ENCODE measurements around the gene ROPN1. TPM values are rescaled to one million over a fixed set of nuclear protein-coding genes. Genes with fewer than 3 reads are reported as not detected.
"Not testable (repeated sequence)": the region's sequence is repeated elsewhere in the genome, so short reads cannot be mapped to it uniquely, and the experiment has no call there.

The ROPN1 gene
- total RNA-seq: not detected
- long read RNA-seq: 0 reads

- H3K4me1 ChIP-seq; H3K36me3 ChIP-seq; H3K27ac ChIP-seq; H3K27me3 ChIP-seq; H3K9me3 ChIP-seq; DNase-seq; intact Hi-C loops (cut with DNase I): not testable (repeated sequence)
- no CpG with 5 or more reads among the region's 49 CpGs for WGBS (ENCODE audit: insufficient coverage, low coverage, low lambda C conversion rate, missing lambda C conversion rate)
- peak within 1 kb of the TSS in 1 of 3 donors; percentile 18 for H3K4me3 ChIP-seq
- ATAC-seq: peak; percentile 96 to 98 (median 98)
Measured at GRCh38 chr3:123991730-123992588, at the start of gene ROPN1. TSS of gene ROPN1 (minus strand) at chr3:123992124. CDS start at chr3:123980481, 11,643 bp downstream.

- H3K4me3 ChIP-seq: no peak overlapping the region
Measured at GRCh38 chr3:124041553-124041952, 49.6 kb upstream of the ROPN1 start.

GRCh38 chr3:124037326-124037725, 45.4 kb upstream of the ROPN1 start:
- DNase-seq (no peak), ATAC-seq (no peak)
- peaks cover 0 to 7% (median 0%) of the 10 kb centered on the region in 4 donors for H3K4me1 ChIP-seq
- TF ChIP-seq POLR2A (IDR thresholded peaks at IDR 0.05) (no peak), CTCF (IDR thresholded peaks at IDR 0.05) (no peak)
- H3K4me3 ChIP-seq: no peak overlapping the region
- intact Hi-C loops (cut with DNase I): no loop called here
- H3K27me3 ChIP-seq: no peaks in the 10 kb centered on the region
- H3K36me3 ChIP-seq: no peaks in the 10 kb centered on the region
- no peaks in the 10 kb centered on the region for H3K9me3 ChIP-seq
- H3K27ac ChIP-seq: no peak overlapping the region

More at GRCh38 chr3:124041553-124041952, 49.6 kb upstream of the ROPN1 start:
- ATAC-seq: no peak
- TF ChIP-seq CTCF (IDR thresholded peaks at IDR 0.05) (no peak), POLR2A (IDR thresholded peaks at IDR 0.05) (no peak)
- Histone ChIP-seq H3K36me3 (no peaks in the 10 kb centered on the region), H3K27me3 (no peaks in the 10 kb centered on the region), H3K9me3 (no peaks in the 10 kb centered on the region), H3K4me1 (no peaks in the 10 kb centered on the region), H3K27ac (no peak overlapping the region)
- intact Hi-C loops (cut with DNase I): no loop called here
- DNase-seq: no peak
- 76% methylated on average over 5 of the region's 5 CpGs for WGBS (ENCODE audit: insufficient coverage, low coverage, low lambda C conversion rate, missing lambda C conversion rate)

- H3K4me1 ChIP-seq; H3K4me3 ChIP-seq; H3K27ac ChIP-seq; H3K27me3 ChIP-seq; intact Hi-C loops (cut with DNase I); H3K36me3 ChIP-seq; ATAC-seq; H3K9me3 ChIP-seq; DNase-seq: not testable (repeated sequence)
- WGBS (ENCODE audit: insufficient coverage, low coverage, low lambda C conversion rate, missing lambda C conversion rate): 93% methylated on average over 3 of the region's 3 CpGs
Measured at GRCh38 chr3:124036214-124036613, 44.3 kb upstream of the ROPN1 start.

- no peaks in the 10 kb centered on the region for H3K36me3 ChIP-seq
- WGBS (ENCODE audit: insufficient coverage, low coverage, low lambda C conversion rate, missing lambda C conversion rate): 64% methylated on average over 1 of the region's 1 CpG
- TF ChIP-seq CTCF (IDR thresholded peaks at IDR 0.05) (no peak), POLR2A (IDR thresholded peaks at IDR 0.05) (no peak)
- no peak for DNase-seq
- intact Hi-C loops (cut with DNase I): no loop called here
- H3K4me1 ChIP-seq: peaks cover 0 to 7% (median 0%) of the 10 kb centered on the region in 4 donors
- H3K27ac ChIP-seq: no peak overlapping the region
- H3K9me3 ChIP-seq: no peaks in the 10 kb centered on the region
- H3K27me3 ChIP-seq: no peaks in the 10 kb centered on the region
- peak in 2 of 4 donors; percentile 16 to 44 for ATAC-seq
- H3K4me3 ChIP-seq: no peak overlapping the region
Measured at GRCh38 chr3:124035463-124036121, 43.7 kb upstream of the ROPN1 start.

Data from right lobe of liver (tissue), 6 donors.